Measurements from ENCODE around the gene DCST2. TPM values are rescaled to one million over a fixed set of nuclear protein-coding genes. Genes with fewer than 3 reads are reported as not detected.

The DCST2 gene
- total and polyA plus RNA-seq, 9 of the 15 experiments (the other 6 are each of a cell fraction or from before 2014, with no cell fraction given), result 0.09 to 0.49 (median 0.11) TPM; not detected in 3

DNA sequence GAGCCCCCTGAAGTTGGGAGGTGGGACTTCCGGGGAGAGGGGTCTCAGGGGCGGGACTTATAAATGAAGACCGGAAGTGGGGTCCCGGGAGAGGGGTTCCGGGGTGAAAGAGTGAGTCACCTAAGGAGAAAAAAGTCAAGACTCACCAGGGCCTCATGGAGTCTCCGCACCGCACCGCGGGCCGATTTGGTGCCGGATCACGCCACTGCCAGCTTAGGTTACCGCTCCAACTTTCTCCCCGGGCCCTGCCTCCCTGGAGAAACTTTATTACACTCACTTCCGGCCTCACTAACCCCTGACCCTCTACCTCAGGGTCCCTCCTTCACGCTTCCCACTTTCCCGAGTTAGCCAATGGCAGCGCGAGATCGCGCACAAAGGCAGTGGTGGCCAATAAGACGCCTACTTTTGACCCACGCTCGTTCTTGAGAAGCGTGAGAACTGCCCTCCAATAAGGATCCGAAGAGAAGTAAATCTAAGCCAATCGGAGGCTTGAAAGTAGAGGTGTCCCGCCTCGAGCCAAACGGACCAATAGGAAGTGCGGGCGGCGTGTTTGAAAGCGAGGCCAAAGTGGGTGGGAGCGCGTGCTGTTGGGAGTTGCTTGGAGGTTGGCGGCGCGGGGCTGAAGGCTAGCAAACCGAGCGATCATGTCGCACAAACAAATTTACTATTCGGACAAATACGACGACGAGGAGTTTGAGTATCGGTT lies 59.3 kb downstream of the DCST2 start, which contains the start of gene CKS1B (continued):
- TF ChIP-seq, protein P1, sequence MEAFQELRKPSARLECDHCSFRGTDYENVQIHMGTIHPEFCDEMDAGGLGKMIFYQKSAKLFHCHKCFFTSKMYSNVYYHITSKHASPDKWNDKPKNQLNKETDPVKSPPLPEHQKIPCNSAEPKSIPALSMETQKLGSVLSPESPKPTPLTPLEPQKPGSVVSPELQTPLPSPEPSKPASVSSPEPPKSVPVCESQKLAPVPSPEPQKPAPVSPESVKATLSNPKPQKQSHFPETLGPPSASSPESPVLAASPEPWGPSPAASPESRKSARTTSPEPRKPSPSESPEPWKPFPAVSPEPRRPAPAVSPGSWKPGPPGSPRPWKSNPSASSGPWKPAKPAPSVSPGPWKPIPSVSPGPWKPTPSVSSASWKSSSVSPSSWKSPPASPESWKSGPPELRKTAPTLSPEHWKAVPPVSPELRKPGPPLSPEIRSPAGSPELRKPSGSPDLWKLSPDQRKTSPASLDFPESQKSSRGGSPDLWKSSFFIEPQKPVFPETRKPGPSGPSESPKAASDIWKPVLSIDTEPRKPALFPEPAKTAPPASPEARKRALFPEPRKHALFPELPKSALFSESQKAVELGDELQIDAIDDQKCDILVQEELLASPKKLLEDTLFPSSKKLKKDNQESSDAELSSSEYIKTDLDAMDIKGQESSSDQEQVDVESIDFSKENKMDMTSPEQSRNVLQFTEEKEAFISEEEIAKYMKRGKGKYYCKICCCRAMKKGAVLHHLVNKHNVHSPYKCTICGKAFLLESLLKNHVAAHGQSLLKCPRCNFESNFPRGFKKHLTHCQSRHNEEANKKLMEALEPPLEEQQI (IDR thresholded peaks at IDR 0.05), result no peak
- TF ChIP-seq SMARCA5 (IDR thresholded peaks at IDR 0.05), result no peak
- TF ChIP-seq ZKSCAN3 (CRISPR knock-in tag; IDR thresholded peaks at IDR 0.05), result no peak
- TF ChIP-seq ZNF41 (CRISPR knock-in tag; conservative IDR thresholded peaks at IDR 0.05), result no peak
- no peak for TF ChIP-seq NCOA1 (IDR thresholded peaks at IDR 0.05; ENCODE audit: low read depth)
- TF ChIP-seq, protein P2, sequence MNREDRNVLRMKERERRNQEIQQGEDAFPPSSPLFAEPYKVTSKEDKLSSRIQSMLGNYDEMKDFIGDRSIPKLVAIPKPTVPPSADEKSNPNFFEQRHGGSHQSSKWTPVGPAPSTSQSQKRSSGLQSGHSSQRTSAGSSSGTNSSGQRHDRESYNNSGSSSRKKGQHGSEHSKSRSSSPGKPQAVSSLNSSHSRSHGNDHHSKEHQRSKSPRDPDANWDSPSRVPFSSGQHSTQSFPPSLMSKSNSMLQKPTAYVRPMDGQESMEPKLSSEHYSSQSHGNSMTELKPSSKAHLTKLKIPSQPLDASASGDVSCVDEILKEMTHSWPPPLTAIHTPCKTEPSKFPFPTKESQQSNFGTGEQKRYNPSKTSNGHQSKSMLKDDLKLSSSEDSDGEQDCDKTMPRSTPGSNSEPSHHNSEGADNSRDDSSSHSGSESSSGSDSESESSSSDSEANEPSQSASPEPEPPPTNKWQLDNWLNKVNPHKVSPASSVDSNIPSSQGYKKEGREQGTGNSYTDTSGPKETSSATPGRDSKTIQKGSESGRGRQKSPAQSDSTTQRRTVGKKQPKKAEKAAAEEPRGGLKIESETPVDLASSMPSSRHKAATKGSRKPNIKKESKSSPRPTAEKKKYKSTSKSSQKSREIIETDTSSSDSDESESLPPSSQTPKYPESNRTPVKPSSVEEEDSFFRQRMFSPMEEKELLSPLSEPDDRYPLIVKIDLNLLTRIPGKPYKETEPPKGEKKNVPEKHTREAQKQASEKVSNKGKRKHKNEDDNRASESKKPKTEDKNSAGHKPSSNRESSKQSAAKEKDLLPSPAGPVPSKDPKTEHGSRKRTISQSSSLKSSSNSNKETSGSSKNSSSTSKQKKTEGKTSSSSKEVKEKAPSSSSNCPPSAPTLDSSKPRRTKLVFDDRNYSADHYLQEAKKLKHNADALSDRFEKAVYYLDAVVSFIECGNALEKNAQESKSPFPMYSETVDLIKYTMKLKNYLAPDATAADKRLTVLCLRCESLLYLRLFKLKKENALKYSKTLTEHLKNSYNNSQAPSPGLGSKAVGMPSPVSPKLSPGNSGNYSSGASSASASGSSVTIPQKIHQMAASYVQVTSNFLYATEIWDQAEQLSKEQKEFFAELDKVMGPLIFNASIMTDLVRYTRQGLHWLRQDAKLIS (CRISPR knock-in tag; IDR thresholded peaks at IDR 0.05), result 0 out of 2 replicates have a peak, but pooled peaks have one; percentile 37
- TF ChIP-seq ZBTB1 (CRISPR knock-in tag; IDR thresholded peaks at IDR 0.05; ENCODE audit: borderline replicate concordance, low read depth), result 0 out of 2 replicates have a peak, but pooled peaks have one; percentile 56
- TF ChIP-seq, protein P3, sequence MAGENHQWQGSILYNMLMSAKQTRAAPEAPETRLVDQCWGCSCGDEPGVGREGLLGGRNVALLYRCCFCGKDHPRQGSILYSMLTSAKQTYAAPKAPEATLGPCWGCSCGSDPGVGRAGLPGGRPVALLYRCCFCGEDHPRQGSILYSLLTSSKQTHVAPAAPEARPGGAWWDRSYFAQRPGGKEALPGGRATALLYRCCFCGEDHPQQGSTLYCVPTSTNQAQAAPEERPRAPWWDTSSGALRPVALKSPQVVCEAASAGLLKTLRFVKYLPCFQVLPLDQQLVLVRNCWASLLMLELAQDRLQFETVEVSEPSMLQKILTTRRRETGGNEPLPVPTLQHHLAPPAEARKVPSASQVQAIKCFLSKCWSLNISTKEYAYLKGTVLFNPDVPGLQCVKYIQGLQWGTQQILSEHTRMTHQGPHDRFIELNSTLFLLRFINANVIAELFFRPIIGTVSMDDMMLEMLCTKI (IDR thresholded peaks at IDR 0.05; ENCODE audit: partially characterized antibody), result no peak
- TF ChIP-seq DNMT1 (IDR thresholded peaks at IDR 0.05), result no peak
- no peak for TF ChIP-seq CBX2 (IDR thresholded peaks at IDR 0.05; ENCODE audit: insufficient read depth, low read length, poor library complexity, severe bottlenecking)
- peak; percentile 60; the same call in 1 of the 2 replicates for TF ChIP-seq E2F3 (CRISPR knock-in tag; IDR thresholded peaks at IDR 0.05)
- TF ChIP-seq, protein P4, sequence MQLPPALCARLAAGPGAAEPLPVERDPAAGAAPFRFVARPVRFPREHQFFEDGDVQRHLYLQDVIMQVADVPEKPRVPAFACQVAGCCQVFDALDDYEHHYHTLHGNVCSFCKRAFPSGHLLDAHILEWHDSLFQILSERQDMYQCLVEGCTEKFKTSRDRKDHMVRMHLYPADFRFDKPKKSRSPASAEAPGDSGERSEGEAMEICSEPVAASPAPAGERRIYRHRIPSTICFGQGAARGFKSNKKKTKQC (CRISPR knock-in tag; IDR thresholded peaks at IDR 0.05), result no peak; the same call in 1 of the 2 replicates
- no peak for TF ChIP-seq PURB (CRISPR knock-in tag; IDR thresholded peaks at IDR 0.05; ENCODE audit: low read depth)
- no peak for TF ChIP-seq ZNF583 (CRISPR knock-in tag; IDR thresholded peaks at IDR 0.05)
- no peak for TF ChIP-seq TAL1 (IDR thresholded peaks at IDR 0.05)
- no peak for TF ChIP-seq NCOA2 (IDR thresholded peaks at IDR 0.05; ENCODE audit: partially characterized antibody in 2 of 2)
- peak; percentile 81; the same call in 1 of the 2 replicates for TF ChIP-seq PML (IDR thresholded peaks at IDR 0.05; ENCODE audit: low read length)
- TF ChIP-seq ZNF354B (CRISPR knock-in tag; IDR thresholded peaks at IDR 0.05), result no peak
- no peak for TF ChIP-seq ZNF282 (CRISPR knock-in tag; IDR thresholded peaks at IDR 0.05)
- no peak for TF ChIP-seq ARID1B (IDR thresholded peaks at IDR 0.05)
- TF ChIP-seq ADNP (tag; IDR thresholded peaks at IDR 0.05), result no peak
- no peak for TF ChIP-seq NR3C1 (CRISPR knock-in tag; IDR thresholded peaks at IDR 0.05)

Measured in K562 (cell line).